Fibroblast of lung (primary cell): ENCODE data around the gene CCDC82. TPM values are rescaled to one million over a fixed set of nuclear protein-coding genes. Genes with fewer than 3 reads are reported as not detected.

Source experiments
- DNase-seq, 2 donors: peaks; one replicate each; pipeline versions ENCODE4 v3.0.0 to v3.0.0-alpha.2; 2010; ENCODE audit warnings: low read depth in 2 of 2
- H2AFZ ChIP-seq: 2 replicates; pipeline ENCODE4 v1.5.1; 2012; ENCODE audit warnings: low read length, control low read depth, inconsistent platforms
- H3K27ac ChIP-seq: 2 replicates; pipeline ENCODE4 v1.5.1; 2011; ENCODE audit warnings: low read length, control low read depth; ENCODE audit not compliant: insufficient read depth
- H3K27me3 ChIP-seq: 2 replicates; pipeline ENCODE4 v1.5.1; 2011; ENCODE audit warnings: mild to moderate bottlenecking, low read length; ENCODE audit not compliant: control insufficient read depth, insufficient read depth
- H3K36me3 ChIP-seq: 2 replicates; pipeline ENCODE4 v1.5.1; 2011; ENCODE audit warnings: low read length; ENCODE audit not compliant: control insufficient read depth, insufficient read depth
- H3K4me1 ChIP-seq: 2 replicates; pipeline ENCODE4 v1.5.1; 2011; ENCODE audit warnings: low read length; ENCODE audit not compliant: control insufficient read depth, insufficient read depth; ENCODE audit errors: extremely low read depth
- H3K4me2 ChIP-seq: 2 replicates; pipeline ENCODE4 v1.5.1; 2011; ENCODE audit warnings: low read length, control low read depth; ENCODE audit not compliant: insufficient read depth; ENCODE audit errors: extremely low read depth
- H3K4me3 ChIP-seq, 4 experiments: fragments of 200-600 bp in 1 of 4; sonication (generic) in 1 of 4; replicated peaks in 1 of 4; 2 replicates each; pipeline ENCODE4 v1.5.1; 2011 to 2016; ENCODE audit warnings: low read length in 4 of 4, low read depth in 3 of 4, mild to moderate bottlenecking in 3 of 4, control low read depth in 2 of 4, inconsistent platforms in 1 of 4, mixed read lengths in 1 of 4; ENCODE audit not compliant: insufficient read depth in 1 of 4; ENCODE audit errors: control extremely low read depth in 1 of 4
- H3K79me2 ChIP-seq: 2 replicates; pipeline ENCODE4 v1.5.1; 2012; ENCODE audit warnings: mild to moderate bottlenecking, low read length, inconsistent platforms; ENCODE audit not compliant: control insufficient read depth, insufficient read depth
- H3K9ac ChIP-seq: 2 replicates; pipeline ENCODE4 v1.5.1; 2011; ENCODE audit warnings: mild to moderate bottlenecking, low read length, control low read depth; ENCODE audit not compliant: insufficient read depth
- H3K9me3 ChIP-seq: 2 replicates; pipeline ENCODE4 v1.5.1; 2012; ENCODE audit warnings: low read depth, low read length; ENCODE audit not compliant: control insufficient read depth, insufficient read depth
- H4K20me1 ChIP-seq: 2 replicates; pipeline ENCODE4 v1.5.1; 2011; ENCODE audit warnings: low read length; ENCODE audit not compliant: control insufficient read depth, insufficient read depth; ENCODE audit errors: extremely low read depth
- EZH2 ChIP-seq: IDR thresholded peaks from 2 replicates; pipeline ENCODE4 v1.5.1; 2012; ENCODE audit warnings: low read length, control low read depth, mild to moderate bottlenecking; ENCODE audit errors: missing control alignments
- polyA plus RNA-seq, 2 donors: library from polyadenylated mRNA; depleted of rRNA in 1 of 2; stranded (reverse) in 1 of 2; unstranded in 1 of 2; fragments of >200 nt; gene quantifications; 2 replicates each; pipeline ENCODE4 v1.2.1, GENCODE V29; 2011 to 2012; ENCODE audit warnings: missing spikeins in 1 of 2
- total RNA-seq: library from RNA; depleted of rRNA; stranded (reverse); fragments of >200 nt; gene quantifications from 2 replicates; pipeline ENCODE4 v1.2.1, GENCODE V29; 2014
- TF ChIP-seq, protein P1 (sequence below), 2 donors: IDR thresholded peaks in 1 of 2; conservative IDR thresholded peaks in 1 of 2; 1 replicate in 1 of 2; 2 replicates in 1 of 2; pipeline ENCODE4 v1.5.1; 2011 to 2012; ENCODE audit warnings: low read length in 2 of 2, control low read depth in 1 of 2, inconsistent platforms in 1 of 2, low read depth in 1 of 2, mild to moderate bottlenecking in 1 of 2

Gene CCDC82
- total and polyA plus RNA-seq, 2 donors (not counting 1 experiment from before 2014, with no cell fraction given) = 14.2 to 19.5 TPM

DNA sequence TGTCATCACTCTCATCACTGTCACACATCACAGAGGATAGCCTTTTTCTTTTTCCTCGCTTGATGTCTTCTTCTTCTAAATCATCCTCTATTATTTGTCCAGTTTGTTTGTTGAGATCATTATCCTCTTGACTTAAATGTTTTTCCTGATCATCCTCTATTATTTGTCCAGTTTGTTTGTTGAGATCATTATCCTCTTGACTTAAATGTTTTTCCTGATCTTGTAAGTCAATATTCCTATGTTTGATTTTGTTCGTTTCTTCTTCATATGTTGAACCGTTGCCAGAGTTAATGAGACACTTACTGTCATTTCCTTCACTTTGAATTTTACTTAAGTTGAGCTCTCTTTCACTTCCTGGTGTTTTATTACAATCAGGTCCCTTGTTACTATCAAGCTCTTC is 5.6 kb downstream of the CCDC82 start:
- no peaks in the 10 kb centered on the region for H3K9me3 ChIP-seq
- no peak overlapping the region for H3K4me2 ChIP-seq
- no peaks in the 10 kb centered on the region for H3K36me3 ChIP-seq
- no peak overlapping the region for H3K4me3 ChIP-seq
- H3K79me2 ChIP-seq = peaks cover 25% of the 10 kb centered on the region
- H2AFZ ChIP-seq = no peak overlapping the region
- H4K20me1 ChIP-seq = no peaks in the 10 kb centered on the region
- H3K27ac ChIP-seq = no peak overlapping the region
- no peaks in the 10 kb centered on the region for H3K4me1 ChIP-seq
- no peak for DNase-seq
- no peaks in the 10 kb centered on the region for H3K27me3 ChIP-seq
- TF ChIP-seq, protein P1, sequence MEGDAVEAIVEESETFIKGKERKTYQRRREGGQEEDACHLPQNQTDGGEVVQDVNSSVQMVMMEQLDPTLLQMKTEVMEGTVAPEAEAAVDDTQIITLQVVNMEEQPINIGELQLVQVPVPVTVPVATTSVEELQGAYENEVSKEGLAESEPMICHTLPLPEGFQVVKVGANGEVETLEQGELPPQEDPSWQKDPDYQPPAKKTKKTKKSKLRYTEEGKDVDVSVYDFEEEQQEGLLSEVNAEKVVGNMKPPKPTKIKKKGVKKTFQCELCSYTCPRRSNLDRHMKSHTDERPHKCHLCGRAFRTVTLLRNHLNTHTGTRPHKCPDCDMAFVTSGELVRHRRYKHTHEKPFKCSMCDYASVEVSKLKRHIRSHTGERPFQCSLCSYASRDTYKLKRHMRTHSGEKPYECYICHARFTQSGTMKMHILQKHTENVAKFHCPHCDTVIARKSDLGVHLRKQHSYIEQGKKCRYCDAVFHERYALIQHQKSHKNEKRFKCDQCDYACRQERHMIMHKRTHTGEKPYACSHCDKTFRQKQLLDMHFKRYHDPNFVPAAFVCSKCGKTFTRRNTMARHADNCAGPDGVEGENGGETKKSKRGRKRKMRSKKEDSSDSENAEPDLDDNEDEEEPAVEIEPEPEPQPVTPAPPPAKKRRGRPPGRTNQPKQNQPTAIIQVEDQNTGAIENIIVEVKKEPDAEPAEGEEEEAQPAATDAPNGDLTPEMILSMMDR (conservative IDR thresholded peaks at IDR 0.05 in 1 of 2, IDR thresholded peaks at IDR 0.05 in 1 of 2; ENCODE audit: low read depth in 1 of 2, low read length in 2 of 2) = no peak
- no peak for TF ChIP-seq EZH2
- H3K9ac ChIP-seq = no peak overlapping the region

DNA sequence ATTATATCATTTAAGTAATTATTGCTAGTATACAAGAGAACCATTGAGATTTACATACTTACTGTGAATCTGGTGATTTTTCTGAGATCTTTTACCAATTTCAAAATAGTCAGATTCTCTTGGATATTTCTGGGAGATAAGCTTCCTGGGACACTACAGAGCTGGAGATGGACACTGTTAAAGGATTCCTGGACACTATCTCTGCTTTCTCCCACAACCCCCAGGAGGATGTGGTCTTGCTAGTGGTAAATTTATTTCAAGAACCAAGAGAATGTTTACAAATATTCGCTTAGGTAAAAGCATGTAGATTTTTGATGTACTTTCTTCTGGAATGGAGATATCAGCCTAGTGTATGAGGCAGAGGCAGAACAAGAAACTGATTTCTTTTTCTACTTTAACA is 12.9 kb downstream of the CCDC82 start:
- Histone ChIP-seq H3K27ac (no peak overlapping the region), H3K4me2 (no peak overlapping the region), H3K4me1 (no peaks in the 10 kb centered on the region), H3K4me3 (no peak overlapping the region), H3K27me3 (no peaks in the 10 kb centered on the region), H2AFZ (no peak overlapping the region), H3K36me3 (no peaks in the 10 kb centered on the region), H3K9ac (no peak overlapping the region), H4K20me1 (no peaks in the 10 kb centered on the region), H3K9me3 (no peaks in the 10 kb centered on the region), H3K79me2 (no peaks in the 10 kb centered on the region)
- no peak for DNase-seq
- TF ChIP-seq, protein P1 (conservative IDR thresholded peaks at IDR 0.05 in 1 of 2, IDR thresholded peaks at IDR 0.05 in 1 of 2; ENCODE audit: low read depth in 1 of 2, low read length in 2 of 2) = no peak
- no peak for TF ChIP-seq EZH2

DNA sequence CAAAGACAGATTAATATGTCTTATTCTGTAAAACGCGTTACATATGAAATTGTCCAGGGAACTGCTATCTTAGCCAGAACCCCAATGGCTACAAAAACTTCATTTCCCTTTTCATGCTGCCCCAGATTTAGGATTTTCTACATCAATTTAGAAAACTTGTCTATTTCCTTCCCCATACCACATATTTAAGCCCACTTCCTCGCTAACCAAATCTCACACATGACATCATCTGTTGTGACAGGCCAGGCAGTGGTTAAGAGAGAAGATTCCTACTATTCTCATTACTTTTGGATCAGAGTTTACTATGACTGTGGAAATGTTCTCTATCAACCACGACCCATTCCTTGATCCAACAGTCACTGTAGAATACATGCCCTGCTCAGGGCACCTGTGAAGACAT is 15.9 kb downstream of the CCDC82 start:
- no peak overlapping the region for H3K4me2 ChIP-seq
- no peaks in the 10 kb centered on the region for H3K4me1 ChIP-seq
- H3K4me3 ChIP-seq = no peak overlapping the region
- TF ChIP-seq, protein P1 (conservative IDR thresholded peaks at IDR 0.05 in 1 of 2, IDR thresholded peaks at IDR 0.05 in 1 of 2; ENCODE audit: low read depth in 1 of 2, low read length in 2 of 2) = no peak
- TF ChIP-seq EZH2 = no peak
- no peak for DNase-seq
- no peak overlapping the region for H2AFZ ChIP-seq
- no peaks in the 10 kb centered on the region for H3K36me3 ChIP-seq
- H4K20me1 ChIP-seq = no peaks in the 10 kb centered on the region
- no peaks in the 10 kb centered on the region for H3K79me2 ChIP-seq
- no peak overlapping the region for H3K27ac ChIP-seq
- H3K9ac ChIP-seq = no peak overlapping the region
- H3K27me3 ChIP-seq = no peaks in the 10 kb centered on the region
- H3K9me3 ChIP-seq = no peaks in the 10 kb centered on the region
